Measurements from ENCODE around the gene IFNAR1. TPM values are rescaled to one million over a fixed set of nuclear protein-coding genes. Genes with fewer than 3 reads are reported as not detected.

Gene IFNAR1
- total and polyA plus RNA-seq, 2 donors (not counting 1 experiment from before 2014, with no cell fraction given) = 17.5 to 23.1 TPM

- Histone ChIP-seq H3K9me3 (ENCODE audit: control insufficient read depth, insufficient read depth, low read depth, low read length) (no peaks in the 10 kb centered on the region), H3K27me3 (ENCODE audit: control insufficient read depth, insufficient read depth, low read length) (no peaks in the 10 kb centered on the region), H3K4me1 (ENCODE audit: control insufficient read depth, extremely low read depth, insufficient read depth, low read length) (no peaks in the 10 kb centered on the region), H3K9ac (ENCODE audit: insufficient read depth, low read length) (peak overlapping the region; percentile 50), H3K4me2 (ENCODE audit: extremely low read depth, insufficient read depth, low read length) (peak overlapping the region; percentile 52), H3K79me2 (ENCODE audit: control insufficient read depth, insufficient read depth, low read length) (peaks cover 28% of the 10 kb centered on the region), H3K27ac (ENCODE audit: insufficient read depth, low read length) (peak overlapping the region; percentile 13), H4K20me1 (ENCODE audit: control insufficient read depth, extremely low read depth, insufficient read depth, low read length) (no peaks in the 10 kb centered on the region), H2AFZ (ENCODE audit: low read length) (peak overlapping the region; percentile 19), H3K4me3 (replicated peaks in 1 of 4; ENCODE audit: control extremely low read depth in 1 of 4, insufficient read depth in 1 of 4, low read depth in 3 of 4, low read length in 4 of 4) (peak overlapping the region in 3 of 4 experiments; percentile 19 to 73 (median 30)), H3K36me3 (ENCODE audit: control insufficient read depth, insufficient read depth, low read length) (no peaks in the 10 kb centered on the region)
- peak; percentile 60 to 78 for DNase-seq (ENCODE audit: low read depth in 2 of 2)
- TF ChIP-seq EZH2 (IDR thresholded peaks at IDR 0.05; ENCODE audit: low read length, missing control alignments) = no peak
- TF ChIP-seq, protein P1, sequence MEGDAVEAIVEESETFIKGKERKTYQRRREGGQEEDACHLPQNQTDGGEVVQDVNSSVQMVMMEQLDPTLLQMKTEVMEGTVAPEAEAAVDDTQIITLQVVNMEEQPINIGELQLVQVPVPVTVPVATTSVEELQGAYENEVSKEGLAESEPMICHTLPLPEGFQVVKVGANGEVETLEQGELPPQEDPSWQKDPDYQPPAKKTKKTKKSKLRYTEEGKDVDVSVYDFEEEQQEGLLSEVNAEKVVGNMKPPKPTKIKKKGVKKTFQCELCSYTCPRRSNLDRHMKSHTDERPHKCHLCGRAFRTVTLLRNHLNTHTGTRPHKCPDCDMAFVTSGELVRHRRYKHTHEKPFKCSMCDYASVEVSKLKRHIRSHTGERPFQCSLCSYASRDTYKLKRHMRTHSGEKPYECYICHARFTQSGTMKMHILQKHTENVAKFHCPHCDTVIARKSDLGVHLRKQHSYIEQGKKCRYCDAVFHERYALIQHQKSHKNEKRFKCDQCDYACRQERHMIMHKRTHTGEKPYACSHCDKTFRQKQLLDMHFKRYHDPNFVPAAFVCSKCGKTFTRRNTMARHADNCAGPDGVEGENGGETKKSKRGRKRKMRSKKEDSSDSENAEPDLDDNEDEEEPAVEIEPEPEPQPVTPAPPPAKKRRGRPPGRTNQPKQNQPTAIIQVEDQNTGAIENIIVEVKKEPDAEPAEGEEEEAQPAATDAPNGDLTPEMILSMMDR (conservative IDR thresholded peaks at IDR 0.05 in 1 of 2, IDR thresholded peaks at IDR 0.05 in 1 of 2; ENCODE audit: low read depth in 1 of 2, low read length in 2 of 2) = no peak
These were observed 77.5 kb downstream of the IFNAR1 start for GRCh38 chr21:33402001-33402979.

DNA sequence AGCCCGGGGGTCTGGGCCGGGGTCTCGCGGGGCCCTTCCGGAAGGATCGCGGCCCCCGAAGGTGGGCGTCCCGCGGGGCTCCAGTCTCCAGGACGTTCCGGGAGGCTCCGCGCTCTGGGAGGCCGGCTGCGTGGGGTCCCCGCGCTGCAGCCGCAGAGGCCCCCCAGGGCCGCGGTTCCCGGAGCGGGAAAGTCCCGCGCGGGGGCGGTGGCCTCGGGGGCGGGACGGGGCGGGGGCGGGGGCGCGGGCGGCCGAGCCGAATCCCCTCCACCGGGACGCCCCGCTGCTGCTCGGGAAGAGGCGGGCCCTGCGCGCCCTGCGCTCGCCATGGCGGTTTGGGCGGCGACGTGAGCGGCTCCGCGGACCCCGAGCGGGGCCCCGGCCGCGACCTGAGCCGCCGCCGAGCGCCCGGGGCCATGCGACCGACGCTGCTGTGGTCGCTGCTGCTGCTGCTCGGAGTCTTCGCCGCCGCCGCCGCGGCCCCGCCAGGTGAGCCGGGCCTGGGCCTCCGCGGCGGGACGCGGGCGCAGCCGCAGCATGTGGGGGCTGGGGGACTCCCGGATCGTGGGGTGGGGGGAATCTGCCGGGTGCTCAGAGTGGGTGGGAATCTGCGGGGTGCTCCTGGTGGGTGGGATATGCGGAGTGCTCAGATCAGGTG is 78.5 kb downstream of the IFNAR1 start, which contains the start of gene IFNGR2:
TSS of gene IFNGR2 (plus strand) at position 286 of the 658 bp plus-strand sequence. CDS start at position 417, 131 bp downstream.
- Histone ChIP-seq H4K20me1 (ENCODE audit: control insufficient read depth, extremely low read depth, insufficient read depth, low read length) (no peaks in the 10 kb centered on the region), H3K4me3 (replicated peaks in 1 of 4; ENCODE audit: control extremely low read depth in 1 of 4, insufficient read depth in 1 of 4, low read depth in 3 of 4, low read length in 4 of 4) (peak within 1 kb of the TSS; percentile 67 to 92 (median 76)), H3K4me1 (ENCODE audit: control insufficient read depth, extremely low read depth, insufficient read depth, low read length) (no peaks in the 10 kb centered on the region), H3K9me3 (ENCODE audit: control insufficient read depth, insufficient read depth, low read depth, low read length) (no peaks in the 10 kb centered on the region), H2AFZ (ENCODE audit: low read length) (peak within 1 kb of the TSS; percentile 19), H3K27me3 (ENCODE audit: control insufficient read depth, insufficient read depth, low read length) (no peaks in the 10 kb centered on the region), H3K36me3 (ENCODE audit: control insufficient read depth, insufficient read depth, low read length) (no peaks in the 10 kb centered on the region), H3K4me2 (ENCODE audit: extremely low read depth, insufficient read depth, low read length) (peak within 1 kb of the TSS; percentile 73), H3K9ac (ENCODE audit: insufficient read depth, low read length) (peak within 1 kb of the TSS; percentile 83), H3K27ac (ENCODE audit: insufficient read depth, low read length) (peak within 1 kb of the TSS; percentile 81), H3K79me2 (ENCODE audit: control insufficient read depth, insufficient read depth, low read length) (peaks cover 34% of the 10 kb centered on the region)
- TF ChIP-seq EZH2 (IDR thresholded peaks at IDR 0.05; ENCODE audit: low read length, missing control alignments) = no peak
- TF ChIP-seq, protein P1 (conservative IDR thresholded peaks at IDR 0.05 in 1 of 2, IDR thresholded peaks at IDR 0.05 in 1 of 2; ENCODE audit: low read depth in 1 of 2, low read length in 2 of 2) = no peak
- no peak for DNase-seq (ENCODE audit: low read depth in 2 of 2)

Data from fibroblast of lung (primary cell).